GM06990 (cell line): ENCODE results near the gene TM4SF4.

Experiments used
- DNase-seq: peaks from one replicate; pipeline ENCODE4 v3.0.0-alpha.2; 2011; ENCODE audit not compliant: insufficient read length; ENCODE audit errors: extremely low read depth
- H3K27me3 ChIP-seq: replicated peaks from 2 replicates; pipeline ENCODE4 v1.6.0; 2011; ENCODE audit warnings: low read length; ENCODE audit not compliant: control insufficient read depth, insufficient read depth
- H3K36me3 ChIP-seq: 2 replicates; pipeline ENCODE4 v1.5.1; 2011; ENCODE audit warnings: low read length; ENCODE audit not compliant: control insufficient read depth, insufficient read depth
- H3K4me3 ChIP-seq: replicated peaks from 2 replicates; pipeline ENCODE4 v1.5.1; 2011; ENCODE audit warnings: low read depth, mild to moderate bottlenecking, control low read depth, low read length
- CTCF ChIP-seq: IDR thresholded peaks from 2 replicates; pipeline ENCODE4 v1.5.1; 2011; ENCODE audit warnings: low read length, control low read depth, mild to moderate bottlenecking, inconsistent platforms; ENCODE audit not compliant: insufficient read depth, poor library complexity, severe bottlenecking

TM4SF4 gene

GRCh38 chr3:149510480-149510879 is 36.0 kb downstream of the TM4SF4 start:
- Histone ChIP-seq H3K27me3 (no peaks in the 10 kb centered on the region), H3K36me3 (no peaks in the 10 kb centered on the region), H3K4me3 (no peak overlapping the region)
- no peak for TF ChIP-seq CTCF
- no peak for DNase-seq

GRCh38 chr3:149511040-149511626 is 36.6 kb downstream of the TM4SF4 start:
- no peak for TF ChIP-seq CTCF
- Histone ChIP-seq H3K4me3 (no peak overlapping the region), H3K27me3 (no peaks in the 10 kb centered on the region), H3K36me3 (no peaks in the 10 kb centered on the region)
- DNase-seq, result no peak

GRCh38 chr3:149512073-149512782 is 37.7 kb downstream of the TM4SF4 start:
- no peaks in the 10 kb centered on the region for H3K27me3 ChIP-seq
- DNase-seq, result no peak
- no peak overlapping the region for H3K4me3 ChIP-seq

GRCh38 chr3:149514471-149514870 is 40.0 kb downstream of the TM4SF4 start:
- H3K27me3 ChIP-seq, result no peaks in the 10 kb centered on the region
- no peak for TF ChIP-seq CTCF
- DNase-seq, result no peak
- no peaks in the 10 kb centered on the region for H3K36me3 ChIP-seq
- no peak overlapping the region for H3K4me3 ChIP-seq

More at GRCh38 chr3:149512073-149512782, 37.7 kb downstream of the TM4SF4 start:
- no peaks in the 10 kb centered on the region for H3K36me3 ChIP-seq
- TF ChIP-seq CTCF, result peak; percentile 82

- no peak overlapping the region for H3K4me3 ChIP-seq
- no peaks in the 10 kb centered on the region for H3K27me3 ChIP-seq
- no peak for TF ChIP-seq CTCF
- DNase-seq, result no peak
- H3K36me3 ChIP-seq, result no peaks in the 10 kb centered on the region
These were observed 40.8 kb downstream of the TM4SF4 start for GRCh38 chr3:149515249-149515648.

GRCh38 chr3:149516920-149517319 is 42.4 kb downstream of the TM4SF4 start:
- Histone ChIP-seq H3K27me3 (no peaks in the 10 kb centered on the region), H3K4me3 (no peak overlapping the region), H3K36me3 (no peaks in the 10 kb centered on the region)
- DNase-seq, result no peak
- TF ChIP-seq CTCF, result no peak
